GM12874 (cell line): ENCODE data around the gene TAPBP.

Source experiments
- CTCF ChIP-seq: IDR thresholded peaks from 2 replicates; pipeline ENCODE4 v1.5.1; 2011; ENCODE audit warnings: low read depth, mild to moderate bottlenecking, control low read depth, low read length, moderate library complexity; ENCODE audit not compliant: insufficient read depth

TAPBP gene

DNA sequence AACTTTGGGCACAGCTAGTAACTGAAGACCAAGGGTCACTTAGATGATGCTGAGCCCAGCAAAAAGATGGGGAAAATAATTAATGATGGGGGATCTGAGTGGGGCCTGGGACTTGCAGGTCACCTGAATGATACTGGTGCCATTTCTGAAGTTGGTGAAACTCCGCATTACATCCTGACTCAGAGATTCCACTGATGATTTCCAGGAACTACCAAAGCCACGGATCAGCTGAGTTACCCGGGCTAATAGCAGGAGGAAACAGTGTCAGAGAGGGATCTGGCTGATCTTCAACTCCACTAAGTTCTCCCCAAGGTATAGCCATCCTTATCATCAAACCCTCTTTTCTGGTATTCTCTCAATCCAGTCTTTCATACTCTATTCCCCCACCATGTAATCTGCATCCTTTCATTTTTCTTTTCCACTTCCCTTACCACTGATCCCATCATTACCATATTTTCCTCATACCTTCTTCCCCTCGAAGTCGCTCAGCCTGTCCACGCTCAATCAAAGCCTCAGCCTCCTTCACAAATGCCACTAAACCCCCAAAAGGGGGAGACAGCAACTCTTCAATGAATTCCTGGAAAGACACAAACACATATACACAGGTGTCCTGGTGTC lies 62.4 kb downstream of the TAPBP start:
- TF ChIP-seq CTCF, result no peak

GRCh38 chr6:33250731-33251130 lies 63.1 kb downstream of the TAPBP start:
- TF ChIP-seq CTCF, result no peak

DNA sequence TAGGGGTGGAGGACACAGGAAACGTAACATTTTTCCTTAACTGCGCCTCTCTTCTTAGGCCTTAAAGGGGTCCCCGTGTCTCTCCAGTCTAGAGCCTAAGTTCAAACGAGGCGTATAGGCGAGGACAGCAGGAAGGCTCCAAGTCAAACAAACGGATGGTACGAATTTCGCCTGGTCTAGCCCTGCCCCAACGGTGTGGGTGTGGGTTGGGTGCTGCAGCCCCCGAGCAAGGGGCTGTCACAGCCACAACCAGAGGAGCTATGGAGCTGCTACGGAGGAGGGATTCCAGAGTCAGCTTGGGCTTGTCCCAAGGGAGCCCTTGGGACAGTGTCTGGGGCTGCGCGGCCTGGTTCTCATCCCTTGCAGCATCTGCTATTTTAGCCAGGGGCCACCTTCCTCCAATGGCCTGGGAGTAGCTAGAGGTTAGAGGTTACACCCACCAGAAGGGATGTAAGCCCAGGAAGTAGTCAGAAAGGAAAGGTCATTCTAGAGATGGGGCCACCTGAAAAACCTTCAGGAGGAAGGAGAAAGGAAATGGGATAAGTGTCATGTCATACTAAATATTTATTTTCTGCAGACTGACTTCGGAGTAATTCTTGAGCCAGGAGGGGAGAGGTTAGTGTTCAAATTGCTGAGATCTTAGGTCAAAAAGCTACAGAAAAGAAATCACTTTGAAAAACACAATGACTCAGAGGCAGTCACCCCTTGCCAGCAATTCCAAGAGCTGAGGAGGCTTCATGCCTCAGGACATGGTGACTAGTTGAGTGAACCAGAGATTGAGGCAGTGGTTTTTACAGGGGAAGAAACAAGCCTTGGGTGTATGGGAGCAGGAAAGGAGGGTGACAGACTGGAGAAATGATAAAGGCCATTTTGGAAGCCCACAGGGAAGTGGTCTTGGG lies 63.9 kb downstream of the TAPBP start:
- TF ChIP-seq CTCF, result no peak
